HepG2 (cell line): Measurements from ENCODE around the gene ZNF506. TPM values are rescaled to one million over a fixed set of nuclear protein-coding genes. Genes with fewer than 3 reads are reported as not detected.

ENCODE experiments used
- CBX2 ChIP-seq, 2 experiments: fragments of 200-600 bp in 1 of 2; sonication (generic); formaldehyde crosslinking in 1 of 2; IDR thresholded peaks; 2 replicates each; pipeline versions ENCODE4 v1.7.0 to v1.8.1; 2018 to 2022; ENCODE audit warnings: low read depth in 2 of 2, low read length in 1 of 2, mild to moderate bottlenecking in 1 of 2, missing genetic modification reagents in 1 of 2
- CCAR2 ChIP-seq: fragments of 200-400 bp; formaldehyde crosslinking; optimal IDR thresholded peaks from 2 replicates; pipeline ENCODE3; 2018; ENCODE audit warnings: low read depth, mild to moderate bottlenecking, low read length, moderate library complexity
- NCOA5 ChIP-seq: sonication (generic); formaldehyde crosslinking; IDR thresholded peaks from 2 replicates; pipeline ENCODE4 v1.4.0; 2020; ENCODE audit warnings: missing genetic modification reagents
- NFIB ChIP-seq: sonication (generic); formaldehyde crosslinking; IDR thresholded peaks from 2 replicates; pipeline ENCODE4 v1.9.0; 2021; ENCODE audit warnings: missing genetic modification reagents, mild to moderate bottlenecking, borderline replicate concordance
- RBFOX2 ChIP-seq: fragments of 200-400 bp; formaldehyde crosslinking; IDR thresholded peaks from 2 replicates; pipeline ENCODE4 v1.6.1; 2017; ENCODE audit warnings: low read depth, mild to moderate bottlenecking, low read length
- RNF2 ChIP-seq: fragments of 450-650 bp; conservative IDR thresholded peaks from 2 replicates; pipeline ENCODE4 v1.6.1; 2016; ENCODE audit warnings: low read depth
- ZBTB20 ChIP-seq: sonication (generic); formaldehyde crosslinking; IDR thresholded peaks from 2 replicates; pipeline ENCODE4 v1.8.1; 2023; ENCODE audit warnings: missing genetic modification reagents, low read depth, mild to moderate bottlenecking, borderline replicate concordance
- ZNF274 ChIP-seq: sonication (generic); formaldehyde crosslinking; IDR thresholded peaks from 2 replicates; pipeline ENCODE4 v1.5.1; 2020; ENCODE audit warnings: mild to moderate bottlenecking, missing genetic modification reagents
- ZNF282 ChIP-seq: fragments of 450-650 bp; IDR thresholded peaks from 2 replicates; pipeline ENCODE4 v1.6.1; 2018; ENCODE audit not compliant: partially characterized antibody
- ZNF331 ChIP-seq: sonication (generic); formaldehyde crosslinking; IDR thresholded peaks from 2 replicates; pipeline ENCODE4 v1.4.0; 2020; ENCODE audit warnings: missing genetic modification reagents
- ZNF577 ChIP-seq: sonication (generic); formaldehyde crosslinking; IDR thresholded peaks from 2 replicates; pipeline ENCODE4 v1.4.0; 2020; ENCODE audit warnings: mild to moderate bottlenecking, low read depth, missing genetic modification reagents, borderline replicate concordance
- ZNF619 ChIP-seq: sonication (generic); formaldehyde crosslinking; IDR thresholded peaks from 2 replicates; pipeline ENCODE4 v1.4.0; 2020; ENCODE audit warnings: mild to moderate bottlenecking, missing genetic modification reagents
- ZNF83 ChIP-seq: sonication (generic); formaldehyde crosslinking; IDR thresholded peaks from 2 replicates; pipeline ENCODE4 v1.4.0; 2020; ENCODE audit warnings: missing genetic modification reagents, mild to moderate bottlenecking, borderline replicate concordance
- ZNF878 ChIP-seq: sonication (generic); formaldehyde crosslinking; IDR thresholded peaks from 2 replicates; pipeline ENCODE4 v1.8.1; 2023; ENCODE audit warnings: mild to moderate bottlenecking, missing genetic modification reagents, moderate library complexity
- ZSCAN21 ChIP-seq: sonication (generic); formaldehyde crosslinking; IDR thresholded peaks from 2 replicates; pipeline ENCODE4 v1.8.0; 2022; ENCODE audit warnings: mild to moderate bottlenecking, missing genetic modification reagents, moderate library complexity, borderline replicate concordance
- polyA plus RNA-seq, 8 experiments: library from polyadenylated mRNA; depleted of rRNA in 3 of 8; stranded (reverse) in 7 of 8; unstranded in 1 of 8; fragments of >200 nt; fragmentation: Illumina TruSeq in 4 of 8; extraction: Trizol in 4 of 8; gene quantifications; 2 replicates each; pipeline versions ENCODE4 v1.2.1 to v1.2.3, GENCODE V29; 2011 to 2016; ENCODE audit warnings: low read depth in 4 of 8, missing spikeins in 1 of 8, mixed read lengths in 1 of 8; ENCODE audit not compliant: insufficient read depth in 1 of 8
- total RNA-seq, 5 experiments: library from RNA; depleted of rRNA; stranded (reverse); fragments of >200 nt; fragmentation: Illumina TruSeq; extraction: Trizol; gene quantifications; 2 replicates each; pipeline ENCODE4 v1.2.3, GENCODE V29; 2016; ENCODE audit warnings: low read depth in 1 of 5
- TF ChIP-seq, protein P1 (sequence below): sonication (generic); formaldehyde crosslinking; IDR thresholded peaks from 2 replicates; pipeline ENCODE4 v1.4.0; 2020; ENCODE audit warnings: missing genetic modification reagents, mild to moderate bottlenecking, borderline replicate concordance
- TF ChIP-seq, protein P2 (sequence below): sonication (generic); formaldehyde crosslinking; conservative IDR thresholded peaks from 2 replicates; pipeline ENCODE4 v1.8.0; 2022; ENCODE audit warnings: low read depth, missing genetic modification reagents
- TF ChIP-seq, protein P3 (sequence below): sonication (generic); formaldehyde crosslinking; IDR thresholded peaks from 2 replicates; pipeline ENCODE4 v1.4.0; 2020; ENCODE audit warnings: missing genetic modification reagents
- TF ChIP-seq, protein P4 (sequence below): sonication (generic); formaldehyde crosslinking; IDR thresholded peaks from 2 replicates; pipeline ENCODE4 v1.4.0; 2020; ENCODE audit warnings: missing genetic modification reagents
- TF ChIP-seq, protein P5 (sequence below): sonication (generic); formaldehyde crosslinking; IDR thresholded peaks from 2 replicates; pipeline ENCODE4 v1.4.0; 2020; ENCODE audit warnings: missing genetic modification reagents

ZNF506 gene
- total and polyA plus RNA-seq, 2 of the 13 experiments (the other 11 are each of a cell fraction or from before 2014, with no cell fraction given), result not detected

DNA sequence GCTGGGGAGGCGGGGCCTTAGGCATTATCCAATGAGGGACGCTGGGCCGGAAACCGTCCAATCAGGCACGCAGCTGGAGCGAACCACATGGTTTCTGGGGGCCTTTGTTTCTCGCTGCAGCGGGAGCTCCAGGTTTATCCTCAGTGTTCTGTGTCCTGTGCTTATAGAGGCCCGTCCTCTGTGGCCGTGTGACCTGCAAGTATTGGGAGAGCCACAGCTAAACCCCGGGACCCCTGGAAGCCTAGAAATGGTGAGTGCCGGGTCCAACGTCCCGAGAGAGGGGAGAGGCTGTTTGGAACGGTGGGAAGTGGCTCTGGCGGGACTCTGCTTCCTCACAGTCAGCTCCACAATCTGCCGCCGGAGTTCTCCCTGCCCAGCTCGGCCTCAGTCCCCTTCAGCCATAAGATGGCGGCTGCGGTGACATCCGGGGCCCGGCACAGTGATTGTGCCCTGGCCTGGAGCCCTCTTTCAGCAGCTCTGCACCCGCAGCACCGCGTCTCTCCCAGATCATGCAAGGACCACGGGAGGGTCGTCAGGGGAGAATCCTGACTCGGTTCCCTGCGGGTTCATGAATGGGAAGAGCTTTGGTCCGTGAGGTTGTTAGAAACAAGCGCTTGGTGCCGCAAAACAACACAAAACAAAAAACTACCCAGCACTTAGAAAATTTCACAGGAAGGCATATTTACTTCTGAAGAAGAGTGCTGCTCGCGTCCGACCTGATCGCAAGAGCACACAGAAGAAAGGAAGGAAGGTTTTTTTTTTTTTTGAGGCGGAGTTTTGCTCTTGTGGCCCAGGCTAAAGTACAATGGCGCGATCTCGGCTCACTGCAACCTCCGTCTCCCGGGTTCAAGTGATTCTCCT, 44.4 kb upstream of the ZNF506 start, which contains the start of gene ZNF253 (continued):
- TF ChIP-seq, protein P1, sequence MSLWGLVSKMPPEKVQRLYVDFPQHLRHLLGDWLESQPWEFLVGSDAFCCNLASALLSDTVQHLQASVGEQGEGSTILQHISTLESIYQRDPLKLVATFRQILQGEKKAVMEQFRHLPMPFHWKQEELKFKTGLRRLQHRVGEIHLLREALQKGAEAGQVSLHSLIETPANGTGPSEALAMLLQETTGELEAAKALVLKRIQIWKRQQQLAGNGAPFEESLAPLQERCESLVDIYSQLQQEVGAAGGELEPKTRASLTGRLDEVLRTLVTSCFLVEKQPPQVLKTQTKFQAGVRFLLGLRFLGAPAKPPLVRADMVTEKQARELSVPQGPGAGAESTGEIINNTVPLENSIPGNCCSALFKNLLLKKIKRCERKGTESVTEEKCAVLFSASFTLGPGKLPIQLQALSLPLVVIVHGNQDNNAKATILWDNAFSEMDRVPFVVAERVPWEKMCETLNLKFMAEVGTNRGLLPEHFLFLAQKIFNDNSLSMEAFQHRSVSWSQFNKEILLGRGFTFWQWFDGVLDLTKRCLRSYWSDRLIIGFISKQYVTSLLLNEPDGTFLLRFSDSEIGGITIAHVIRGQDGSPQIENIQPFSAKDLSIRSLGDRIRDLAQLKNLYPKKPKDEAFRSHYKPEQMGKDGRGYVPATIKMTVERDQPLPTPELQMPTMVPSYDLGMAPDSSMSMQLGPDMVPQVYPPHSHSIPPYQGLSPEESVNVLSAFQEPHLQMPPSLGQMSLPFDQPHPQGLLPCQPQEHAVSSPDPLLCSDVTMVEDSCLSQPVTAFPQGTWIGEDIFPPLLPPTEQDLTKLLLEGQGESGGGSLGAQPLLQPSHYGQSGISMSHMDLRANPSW (CRISPR knock-in tag), result no peak
- TF ChIP-seq, protein P2, sequence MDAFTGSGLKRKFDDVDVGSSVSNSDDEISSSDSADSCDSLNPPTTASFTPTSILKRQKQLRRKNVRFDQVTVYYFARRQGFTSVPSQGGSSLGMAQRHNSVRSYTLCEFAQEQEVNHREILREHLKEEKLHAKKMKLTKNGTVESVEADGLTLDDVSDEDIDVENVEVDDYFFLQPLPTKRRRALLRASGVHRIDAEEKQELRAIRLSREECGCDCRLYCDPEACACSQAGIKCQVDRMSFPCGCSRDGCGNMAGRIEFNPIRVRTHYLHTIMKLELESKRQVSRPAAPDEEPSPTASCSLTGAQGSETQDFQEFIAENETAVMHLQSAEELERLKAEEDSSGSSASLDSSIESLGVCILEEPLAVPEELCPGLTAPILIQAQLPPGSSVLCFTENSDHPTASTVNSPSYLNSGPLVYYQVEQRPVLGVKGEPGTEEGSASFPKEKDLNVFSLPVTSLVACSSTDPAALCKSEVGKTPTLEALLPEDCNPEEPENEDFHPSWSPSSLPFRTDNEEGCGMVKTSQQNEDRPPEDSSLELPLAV (CRISPR knock-in tag), result no peak
- TF ChIP-seq RBFOX2 (peak; percentile 57; the same call in 1 of the 2 replicates), ZNF577 (CRISPR knock-in tag) (0 out of 2 replicates have a peak, but pooled peaks have one; percentile 85), ZNF619 (CRISPR knock-in tag) (no peak), ZSCAN21 (peak; percentile 36; the same call in 1 of the 2 replicates), NCOA5 (CRISPR knock-in tag) (no peak), ZNF274 (CRISPR knock-in tag) (no peak), ZNF282 (no peak), ZBTB20 (CRISPR knock-in tag) (peak; percentile 60; the same call in 1 of the 2 replicates), CCAR2 (no peak), ZNF331 (CRISPR knock-in tag) (no peak), ZNF83 (CRISPR knock-in tag) (no peak), NFIB (CRISPR knock-in tag) (no peak), RNF2 (peak; percentile 77; the same call in 1 of the 2 replicates), ZNF878 (no peak), CBX2 (IDR thresholded peaks at IDR 0.05; ENCODE audit: low read depth, low read length) (no peak), CBX2 (CRISPR knock-in tag; IDR thresholded peaks at IDR 0.05; ENCODE audit: low read depth) (no peak)
- TF ChIP-seq, protein P3, sequence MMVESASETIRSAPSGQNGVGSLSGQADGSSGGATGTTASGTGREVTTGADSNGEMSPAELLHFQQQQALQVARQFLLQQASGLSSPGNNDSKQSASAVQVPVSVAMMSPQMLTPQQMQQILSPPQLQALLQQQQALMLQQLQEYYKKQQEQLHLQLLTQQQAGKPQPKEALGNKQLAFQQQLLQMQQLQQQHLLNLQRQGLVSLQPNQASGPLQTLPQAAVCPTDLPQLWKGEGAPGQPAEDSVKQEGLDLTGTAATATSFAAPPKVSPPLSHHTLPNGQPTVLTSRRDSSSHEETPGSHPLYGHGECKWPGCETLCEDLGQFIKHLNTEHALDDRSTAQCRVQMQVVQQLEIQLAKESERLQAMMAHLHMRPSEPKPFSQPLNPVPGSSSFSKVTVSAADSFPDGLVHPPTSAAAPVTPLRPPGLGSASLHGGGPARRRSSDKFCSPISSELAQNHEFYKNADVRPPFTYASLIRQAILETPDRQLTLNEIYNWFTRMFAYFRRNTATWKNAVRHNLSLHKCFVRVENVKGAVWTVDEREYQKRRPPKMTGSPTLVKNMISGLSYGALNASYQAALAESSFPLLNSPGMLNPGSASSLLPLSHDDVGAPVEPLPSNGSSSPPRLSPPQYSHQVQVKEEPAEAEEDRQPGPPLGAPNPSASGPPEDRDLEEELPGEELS (CRISPR knock-in tag), result no peak
- TF ChIP-seq, protein P4, sequence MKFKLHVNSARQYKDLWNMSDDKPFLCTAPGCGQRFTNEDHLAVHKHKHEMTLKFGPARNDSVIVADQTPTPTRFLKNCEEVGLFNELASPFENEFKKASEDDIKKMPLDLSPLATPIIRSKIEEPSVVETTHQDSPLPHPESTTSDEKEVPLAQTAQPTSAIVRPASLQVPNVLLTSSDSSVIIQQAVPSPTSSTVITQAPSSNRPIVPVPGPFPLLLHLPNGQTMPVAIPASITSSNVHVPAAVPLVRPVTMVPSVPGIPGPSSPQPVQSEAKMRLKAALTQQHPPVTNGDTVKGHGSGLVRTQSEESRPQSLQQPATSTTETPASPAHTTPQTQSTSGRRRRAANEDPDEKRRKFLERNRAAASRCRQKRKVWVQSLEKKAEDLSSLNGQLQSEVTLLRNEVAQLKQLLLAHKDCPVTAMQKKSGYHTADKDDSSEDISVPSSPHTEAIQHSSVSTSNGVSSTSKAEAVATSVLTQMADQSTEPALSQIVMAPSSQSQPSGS, result no peak
- TF ChIP-seq, protein P5, sequence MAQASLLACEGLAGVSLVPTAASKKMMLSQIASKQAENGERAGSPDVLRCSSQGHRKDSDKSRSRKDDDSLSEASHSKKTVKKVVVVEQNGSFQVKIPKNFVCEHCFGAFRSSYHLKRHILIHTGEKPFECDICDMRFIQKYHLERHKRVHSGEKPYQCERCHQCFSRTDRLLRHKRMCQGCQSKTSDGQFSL (CRISPR knock-in tag), result no peak
